ENCODE results near the gene GARIN5B.
"Not testable (repeated sequence)": the region's sequence is repeated elsewhere in the genome, so short reads cannot be mapped to it uniquely, and the experiment has no call there.

GARIN5B gene

DNA sequence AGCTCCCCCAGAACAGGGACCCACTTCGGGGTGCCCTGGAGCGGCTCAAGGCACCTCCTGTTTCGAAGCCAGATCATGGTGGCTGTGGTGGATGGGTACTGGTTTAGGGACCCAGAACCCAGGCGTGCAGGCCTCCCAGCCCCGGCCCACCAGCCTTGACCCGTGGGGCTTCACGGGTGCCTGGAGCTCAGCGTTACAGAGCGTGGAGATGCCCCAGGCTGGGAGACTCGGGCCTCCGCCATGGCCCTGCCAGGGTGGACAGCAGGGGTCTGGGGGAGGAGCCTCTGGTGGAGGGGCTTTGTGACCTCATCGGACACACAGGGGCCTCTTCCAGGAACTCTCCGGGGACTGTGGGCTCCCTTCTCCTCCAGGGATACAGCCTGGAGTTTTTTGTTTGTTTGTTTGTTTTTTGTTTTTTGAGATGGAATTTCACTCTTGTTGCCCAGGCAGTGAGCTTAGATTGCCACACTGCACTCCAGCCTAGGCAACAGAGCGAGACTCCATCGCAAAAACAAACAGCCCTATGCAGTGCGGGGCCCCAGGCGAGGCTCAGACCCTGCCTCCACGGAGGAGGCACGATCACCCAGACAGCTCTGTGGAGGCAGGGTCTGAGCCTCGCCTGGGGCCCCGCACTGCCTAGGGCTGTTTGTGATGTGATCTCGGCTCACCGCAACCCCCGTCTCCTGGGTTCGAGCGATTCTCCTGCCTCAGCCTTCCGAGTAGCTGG is at the start of gene GARIN5B:
Gene GARIN5B, minus strand, starts transcription at position 271 of the 727 bp plus-strand sequence. Its CDS starts 194 bp downstream, at position 77.
- no peak for DNase-seq (ENCODE audit: low spot score)

DNA sequence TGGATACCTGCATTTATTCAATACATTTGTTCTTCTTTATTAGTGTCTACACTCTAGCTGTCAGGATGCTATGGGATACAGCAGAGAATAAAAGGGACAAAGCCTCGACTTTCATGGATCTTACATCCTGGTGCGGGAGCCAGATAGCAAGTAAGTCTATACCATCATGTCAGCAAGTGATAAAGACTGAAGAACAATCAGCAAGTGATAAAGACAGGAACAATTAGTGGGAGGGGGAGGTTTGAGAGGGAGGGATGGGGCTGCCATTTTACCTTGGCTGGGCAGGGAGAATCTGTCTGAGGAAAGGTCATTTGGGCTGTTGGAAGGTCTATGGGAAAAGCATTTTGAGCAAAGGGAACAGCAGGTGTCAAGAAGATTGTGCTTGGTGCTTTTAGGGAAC is 47.1 kb upstream of the GARIN5B start:
- DNase-seq (ENCODE audit: low spot score) = no peak

DNA sequence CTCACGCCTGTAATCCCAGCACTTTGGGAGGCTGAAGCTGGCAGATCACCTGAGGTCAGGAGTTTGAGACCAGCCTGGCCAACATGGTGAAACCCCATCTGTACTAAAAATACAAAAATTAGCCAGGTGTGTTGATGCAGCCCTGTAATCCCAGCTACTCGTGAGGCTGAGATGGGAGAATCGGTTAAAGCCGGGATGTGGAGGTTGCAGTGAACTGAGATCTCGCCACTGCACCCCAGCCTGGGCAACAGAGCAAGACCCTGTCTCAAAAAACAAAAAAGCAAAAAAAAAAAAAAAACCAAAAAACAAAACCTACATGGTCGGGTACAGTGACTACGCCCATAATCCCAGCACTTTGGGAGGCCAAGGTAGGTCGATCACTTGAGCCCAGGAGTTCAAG is 46.1 kb upstream of the GARIN5B start:
- not testable (repeated sequence) for DNase-seq (ENCODE audit: low spot score)

DNA sequence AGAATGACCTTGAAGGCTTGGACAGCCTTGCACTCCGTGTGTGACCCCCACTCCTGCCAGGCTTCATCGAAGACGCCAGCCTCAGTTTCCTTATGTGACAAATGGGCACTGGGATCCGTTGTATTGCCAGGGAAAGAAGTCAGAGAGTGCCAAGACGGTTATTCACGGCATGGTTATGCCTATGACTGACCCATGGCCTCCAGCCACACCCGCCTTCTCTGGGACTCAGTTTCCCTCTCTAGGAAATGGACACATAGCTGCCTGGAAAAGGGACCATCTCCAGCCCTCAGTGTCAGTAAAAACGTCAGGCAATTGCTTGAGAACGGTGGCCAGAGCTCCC is 45.4 kb upstream of the GARIN5B start:
- DNase-seq (ENCODE audit: low spot score) = no peak

DNA sequence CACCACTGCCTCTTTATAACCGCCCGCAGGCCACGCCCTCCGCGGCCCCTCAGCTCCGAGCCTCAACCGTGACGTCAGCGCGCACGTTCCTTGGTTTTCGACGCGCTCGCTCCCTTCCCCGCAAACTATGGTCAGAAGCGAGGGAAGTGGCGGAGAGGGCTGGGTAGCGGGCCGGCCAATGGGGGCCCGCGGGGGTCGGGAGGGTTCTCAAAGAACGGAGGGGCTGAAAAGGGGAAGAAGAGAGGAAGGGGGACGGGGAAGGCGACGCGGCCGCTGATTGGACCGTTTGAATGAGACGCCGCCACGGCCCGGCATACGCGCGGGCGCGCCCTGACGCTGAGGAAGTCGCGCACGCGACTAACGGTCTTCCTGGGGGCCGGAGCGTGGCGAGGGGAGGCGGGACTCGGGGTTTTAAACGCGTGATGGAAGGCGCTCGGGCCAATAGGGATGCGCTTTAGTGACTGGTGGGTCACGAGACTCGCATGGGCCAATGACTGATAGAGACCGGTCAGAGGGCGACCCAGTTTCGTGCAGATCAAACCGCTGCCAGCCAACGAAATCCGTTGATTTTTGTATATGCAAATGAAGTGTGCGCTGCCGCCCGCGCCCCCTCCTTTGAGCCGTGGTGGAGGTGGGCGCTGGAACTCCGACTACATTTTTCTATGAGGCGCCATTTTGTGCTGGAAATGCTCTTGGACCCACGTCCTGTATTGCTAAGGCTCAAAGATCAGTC is 44.9 kb upstream of the GARIN5B start:
- DNase-seq (ENCODE audit: low spot score) = peak; percentile 100

DNA sequence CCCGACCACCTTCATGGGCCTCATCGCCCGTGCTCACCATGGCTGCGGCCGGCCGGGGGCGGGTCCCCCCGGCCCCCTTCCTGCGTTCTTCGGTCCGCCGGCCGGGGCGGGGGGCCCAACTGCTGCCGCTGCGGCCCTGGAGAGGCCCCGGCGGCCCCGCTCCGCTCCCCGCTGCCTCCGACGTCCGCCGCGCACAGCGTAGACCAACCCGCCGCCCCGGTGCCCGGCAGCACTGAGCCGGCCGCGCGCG is 44.4 kb upstream of the GARIN5B start, which contains the start of gene UBE2S:
Gene UBE2S, minus strand, starts transcription at position 239 of the 250 bp plus-strand sequence. Its CDS starts 199 bp downstream, at position 40.
- DNase-seq (ENCODE audit: low spot score) = not testable (repeated sequence)

DNA sequence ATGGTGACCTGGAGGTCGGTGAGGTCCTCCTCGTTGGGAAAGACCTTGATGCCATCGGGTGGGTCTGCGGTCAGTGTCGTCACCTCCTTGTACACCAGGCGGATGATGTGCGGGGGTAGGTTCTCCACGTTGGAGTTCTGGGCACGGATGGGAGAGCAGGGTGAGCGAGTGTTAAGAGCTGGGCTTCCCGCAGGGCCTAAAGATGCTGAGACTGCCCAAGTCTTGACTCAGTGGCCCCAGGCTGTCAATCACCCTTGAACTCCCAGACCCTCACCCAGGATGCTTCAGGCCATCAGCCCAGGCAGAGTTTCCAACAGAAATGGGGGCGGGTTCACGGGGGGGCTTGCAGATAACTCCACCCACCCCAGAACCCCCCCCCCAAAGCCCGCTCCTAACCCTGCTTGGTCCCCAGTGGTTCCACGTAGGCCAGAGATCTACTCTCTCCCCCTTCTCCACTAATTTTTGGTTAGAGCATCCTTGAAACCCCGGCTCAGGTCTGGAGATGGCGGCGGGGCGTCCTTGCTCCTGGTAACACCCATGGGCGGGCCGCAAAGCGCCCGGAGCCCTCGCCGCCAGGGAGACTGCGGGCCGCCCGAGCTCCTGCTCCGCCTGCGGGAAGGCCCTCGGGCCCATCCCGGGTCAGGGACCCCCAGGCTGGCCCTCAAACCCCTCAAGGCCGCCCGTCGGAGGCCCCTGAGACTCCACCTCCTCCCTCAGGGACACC is 43.9 kb upstream of the GARIN5B start:
- no peak for DNase-seq (ENCODE audit: low spot score)

DNA sequence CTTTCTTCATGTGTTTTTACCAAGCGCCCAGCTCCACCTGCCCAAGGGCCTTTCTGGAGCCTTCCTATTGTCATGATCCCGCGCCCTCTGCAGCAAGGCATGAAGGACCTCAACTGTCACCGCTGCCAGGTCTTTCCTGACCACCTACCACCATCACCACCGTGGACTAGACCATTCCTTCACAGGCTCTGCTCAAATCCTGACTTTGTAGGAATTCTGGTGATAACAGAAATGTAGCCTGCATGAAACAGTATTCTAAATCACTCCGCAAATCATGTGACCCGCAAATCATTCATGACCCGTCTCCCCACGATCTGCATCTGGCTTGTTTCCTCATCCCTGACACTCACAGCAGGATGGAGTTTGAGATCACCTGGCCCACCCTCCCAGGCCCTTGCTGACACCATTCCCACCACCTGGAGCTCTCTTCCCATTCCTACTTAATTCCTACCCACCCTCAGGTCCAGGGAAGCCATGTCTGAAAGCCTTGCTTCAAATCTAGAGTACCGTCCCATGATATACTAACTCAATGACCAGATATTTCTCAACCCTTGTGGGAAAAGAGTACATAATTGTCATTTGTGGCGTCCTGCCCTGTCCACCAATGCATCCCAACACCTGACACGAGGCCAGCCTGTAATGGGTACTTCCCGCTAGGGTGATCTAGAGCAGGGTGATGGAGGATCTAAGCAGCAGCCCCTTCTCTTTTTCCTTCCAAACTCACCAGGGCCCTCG is 43.2 kb upstream of the GARIN5B start:
- no peak for DNase-seq (ENCODE audit: low spot score)

DNA sequence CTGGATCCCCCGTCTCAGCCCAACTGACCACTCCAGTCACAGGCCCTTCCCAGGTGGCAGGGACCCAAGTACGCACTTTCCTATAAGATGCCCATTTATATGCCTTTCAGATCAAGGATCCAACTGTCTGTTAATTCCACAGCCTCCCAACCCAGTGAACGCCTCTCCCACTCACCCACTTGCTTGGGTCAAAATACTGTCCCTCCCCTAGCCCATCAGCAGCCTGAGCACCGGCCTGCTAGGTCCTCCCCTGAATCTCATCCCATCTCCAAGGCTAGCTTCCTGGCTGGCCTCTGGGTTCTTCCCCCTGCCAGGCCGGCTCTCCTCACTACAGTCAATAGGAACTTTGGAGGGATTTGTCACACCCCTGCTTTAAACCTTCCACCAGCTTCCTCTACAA is 42.6 kb upstream of the GARIN5B start:
- no peak for DNase-seq (ENCODE audit: low spot score)

DNA sequence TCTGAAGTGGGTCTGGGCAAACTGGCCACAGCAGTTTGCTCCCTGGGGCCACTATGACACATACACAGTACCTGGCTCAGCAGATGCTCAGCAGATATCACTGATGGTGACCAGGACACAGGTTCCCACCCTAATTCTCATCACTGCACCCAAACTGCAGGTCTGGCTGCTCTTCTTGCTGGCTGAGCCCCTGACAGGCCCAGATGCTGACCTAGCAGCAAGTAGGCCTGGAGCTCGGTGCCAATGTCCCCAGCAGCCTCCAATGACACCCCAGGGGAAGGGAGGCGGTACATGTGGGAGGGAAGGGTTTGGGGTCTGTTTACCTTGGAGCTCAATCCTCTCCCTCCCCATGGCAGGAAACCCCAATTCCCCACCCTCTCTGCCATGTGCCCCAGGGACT is 39.4 kb upstream of the GARIN5B start:
- no peak for DNase-seq (ENCODE audit: low spot score)

DNA sequence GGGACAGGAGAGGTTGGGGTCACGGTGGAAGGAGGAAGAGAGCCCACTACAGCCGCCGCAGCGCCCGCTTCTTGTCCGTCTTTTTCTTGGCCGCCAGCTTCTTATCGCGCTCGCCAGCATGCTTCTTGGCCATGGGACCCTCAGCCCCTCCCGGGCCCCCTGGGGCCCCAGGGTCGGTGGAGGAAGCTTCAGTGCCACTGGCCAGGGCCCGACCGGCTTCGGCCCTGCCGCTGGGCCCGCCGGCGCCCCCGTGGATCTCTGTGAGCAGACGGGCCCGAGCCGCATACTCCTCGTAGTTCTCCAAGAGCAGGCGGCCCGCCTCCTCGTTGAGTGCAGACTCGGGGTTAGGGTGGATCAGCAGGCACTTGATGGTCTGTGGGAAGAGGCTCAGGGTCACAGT is 38.3 kb upstream of the GARIN5B start:
- not testable (repeated sequence) for DNase-seq (ENCODE audit: low spot score)

DNA sequence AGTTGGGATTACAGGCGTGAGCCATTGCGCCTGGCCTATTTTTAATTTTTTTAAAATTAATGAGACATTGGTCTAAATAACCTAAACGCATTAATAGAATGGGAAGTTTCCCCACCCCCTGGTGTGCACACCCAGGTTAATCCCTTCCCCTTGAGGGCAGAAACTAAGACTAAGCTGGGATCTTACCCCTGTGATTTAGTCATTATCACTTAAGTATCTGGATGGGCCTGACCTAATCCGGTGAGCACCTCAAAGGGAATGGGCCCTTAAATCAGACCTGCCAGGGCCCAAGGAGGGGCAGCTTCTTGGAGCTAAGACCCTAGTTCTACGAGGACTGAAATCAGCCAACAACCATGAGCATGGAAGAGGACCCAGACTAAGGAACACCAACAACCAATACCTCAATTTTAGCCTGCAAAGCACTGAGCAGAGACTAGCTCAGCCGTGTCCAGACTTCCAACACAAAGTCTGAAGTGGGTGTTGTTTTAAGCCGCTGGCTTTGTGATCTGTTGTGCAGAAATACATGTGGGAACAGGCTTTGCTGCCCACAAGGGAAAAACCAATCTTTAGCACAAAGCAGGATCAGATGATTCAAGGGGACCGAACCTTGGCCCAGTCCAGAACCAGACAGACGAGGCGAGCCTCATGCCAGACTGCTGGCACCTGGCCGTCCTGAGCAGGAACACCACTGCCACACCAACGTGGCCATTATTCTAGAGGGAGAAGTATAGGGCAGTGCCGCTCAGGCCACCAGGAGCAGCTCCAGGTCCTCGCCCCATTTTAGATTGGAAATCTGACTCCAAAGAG is 37.4 kb upstream of the GARIN5B start:
- no peak for DNase-seq (ENCODE audit: low spot score)

DNA sequence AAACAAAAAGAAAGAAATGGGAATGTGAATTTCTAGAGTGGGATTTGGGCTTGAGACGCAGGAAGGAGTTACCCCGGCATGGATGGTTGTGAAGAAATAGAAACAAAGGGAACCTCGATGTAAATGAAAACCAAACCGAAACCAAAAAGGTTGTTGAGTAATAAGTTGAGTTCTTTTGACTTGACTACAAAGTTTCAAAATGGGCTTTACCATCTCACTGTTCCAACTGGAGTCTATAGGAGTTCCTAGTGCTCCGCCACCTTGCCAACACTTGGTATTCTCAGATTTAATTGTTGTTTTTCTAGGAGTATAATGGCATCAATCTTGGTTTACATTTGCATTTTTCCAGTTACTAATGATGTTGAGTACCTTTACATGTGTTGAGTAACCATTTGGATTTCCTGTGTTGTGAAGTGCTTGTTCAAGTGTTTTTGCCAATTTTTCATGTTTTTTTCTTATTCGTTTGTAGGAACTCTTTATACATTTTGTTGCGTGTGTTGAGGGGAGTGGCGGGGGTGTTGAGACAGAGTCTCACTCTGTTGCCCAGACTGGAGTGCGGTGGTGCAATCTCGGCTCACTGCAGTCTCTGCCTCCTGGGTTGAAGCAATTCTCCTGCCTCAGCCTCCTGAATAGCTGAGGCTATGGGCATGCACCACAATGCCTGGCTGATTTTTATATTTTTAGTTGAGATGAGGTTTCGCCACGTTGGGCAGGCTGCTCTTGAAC is 35.3 kb upstream of the GARIN5B start:
- no peak for DNase-seq (ENCODE audit: low spot score)

DNA sequence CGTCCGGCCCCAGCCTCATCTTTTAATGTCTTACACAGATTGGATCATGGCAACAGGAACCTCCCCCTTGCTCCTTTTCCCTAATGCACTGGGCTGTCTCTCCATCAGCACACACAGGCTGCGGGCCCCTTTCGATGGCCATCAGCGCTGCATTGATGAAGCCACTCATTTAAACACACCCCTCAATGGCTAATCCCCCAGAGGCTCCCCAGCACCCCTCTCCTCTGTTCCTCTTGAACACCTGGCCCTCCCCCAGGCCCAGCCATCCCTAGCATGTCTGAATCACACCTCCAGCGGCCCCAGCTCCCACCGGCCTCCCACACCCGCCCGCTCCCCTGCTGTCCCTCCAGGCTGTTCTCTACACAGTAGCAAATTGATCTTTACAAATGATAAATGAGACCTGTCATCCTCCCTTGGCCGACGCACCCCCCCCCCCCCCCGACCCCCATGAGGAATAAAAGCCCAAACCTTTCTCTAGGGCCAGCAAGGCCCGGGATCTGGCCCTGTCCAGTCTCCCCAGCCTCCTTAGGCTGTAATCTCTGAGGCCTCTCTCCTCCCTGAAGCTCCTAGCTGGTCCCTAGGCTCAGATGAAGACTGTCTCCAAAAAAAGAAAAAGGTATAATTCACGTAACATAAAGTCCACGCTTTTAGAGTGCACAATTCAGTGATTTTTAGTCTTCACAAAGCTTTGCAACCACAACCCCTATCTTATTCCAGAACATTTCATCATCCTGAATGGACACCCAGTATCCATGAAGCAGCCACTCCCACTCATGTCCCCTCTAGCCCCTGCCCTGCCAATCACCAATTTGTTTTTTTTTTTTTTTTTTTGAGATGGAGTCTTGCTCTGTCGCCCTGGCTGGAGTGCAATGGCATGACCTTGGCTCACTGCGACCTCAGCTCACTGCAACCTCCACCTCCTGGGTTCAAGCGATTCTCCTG is 30.0 kb upstream of the GARIN5B start:
- DNase-seq (ENCODE audit: low spot score) = no peak

DNA sequence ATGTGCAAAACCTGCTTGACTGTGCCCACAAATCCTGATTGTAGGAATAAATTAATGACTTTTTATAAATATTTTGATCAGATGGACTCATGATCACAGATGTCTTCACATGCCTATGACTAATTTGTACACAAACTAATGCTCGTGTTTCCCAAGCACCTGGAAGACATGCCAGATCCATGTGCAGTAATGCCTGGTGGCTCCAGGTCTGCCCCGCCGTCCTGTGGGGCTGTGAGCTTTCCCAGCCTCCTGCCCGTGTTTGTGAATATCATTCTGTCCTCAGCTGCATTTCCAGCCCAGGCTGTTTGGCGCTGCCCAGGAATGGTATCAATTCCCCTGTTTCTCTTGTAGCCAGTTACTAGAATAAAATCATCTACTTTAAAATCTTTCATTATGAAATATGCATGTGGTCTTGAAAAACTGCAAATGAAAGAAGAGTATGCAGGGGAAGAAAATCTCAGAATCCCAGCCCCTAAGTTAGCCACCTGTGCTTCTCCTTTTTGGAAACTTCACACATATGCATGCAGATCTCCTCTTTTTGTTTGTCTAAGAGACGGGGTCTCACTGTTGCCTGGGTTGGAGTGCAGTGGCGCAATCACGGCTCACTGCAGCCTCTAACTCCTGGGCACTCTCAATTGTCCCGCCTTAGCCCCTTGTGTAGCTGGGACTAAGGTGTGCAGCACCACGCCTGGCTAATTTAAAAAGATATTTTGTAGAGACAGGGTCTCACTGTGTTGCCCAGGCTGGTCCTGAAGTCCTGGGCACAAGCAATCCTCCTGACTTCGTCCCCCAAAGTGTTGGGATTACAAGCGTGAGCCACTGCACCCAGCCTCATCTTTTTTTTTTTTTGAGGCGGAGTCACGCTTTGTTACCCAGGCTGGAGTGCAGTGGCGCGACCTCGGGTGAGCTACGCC is 28.9 kb upstream of the GARIN5B start:
- no peak for DNase-seq (ENCODE audit: low spot score)

DNA sequence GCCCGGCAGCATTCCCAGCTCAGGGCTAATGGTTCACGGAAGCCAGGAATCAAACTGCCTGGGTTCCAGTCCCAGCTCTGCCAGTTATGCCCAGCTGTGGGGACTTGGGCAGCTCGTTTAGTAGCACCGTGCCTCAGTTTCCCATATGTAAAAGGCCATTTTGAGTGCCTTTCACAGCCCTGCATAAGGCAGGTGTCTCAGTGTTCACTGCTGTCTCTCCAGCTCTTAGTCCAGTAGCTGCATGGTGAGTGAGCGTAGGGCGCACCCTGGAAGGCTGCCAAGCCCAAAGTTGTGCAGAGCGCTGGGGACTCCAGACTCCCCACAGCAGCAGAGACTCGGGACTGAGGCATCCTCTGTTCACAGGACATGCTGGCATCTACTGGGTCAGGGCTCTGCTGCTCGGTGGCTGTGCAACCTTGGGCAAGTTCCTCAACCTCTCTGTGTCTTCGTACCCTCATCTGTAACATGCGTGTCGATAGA is 28.2 kb upstream of the GARIN5B start:
- DNase-seq (ENCODE audit: low spot score) = no peak

DNA sequence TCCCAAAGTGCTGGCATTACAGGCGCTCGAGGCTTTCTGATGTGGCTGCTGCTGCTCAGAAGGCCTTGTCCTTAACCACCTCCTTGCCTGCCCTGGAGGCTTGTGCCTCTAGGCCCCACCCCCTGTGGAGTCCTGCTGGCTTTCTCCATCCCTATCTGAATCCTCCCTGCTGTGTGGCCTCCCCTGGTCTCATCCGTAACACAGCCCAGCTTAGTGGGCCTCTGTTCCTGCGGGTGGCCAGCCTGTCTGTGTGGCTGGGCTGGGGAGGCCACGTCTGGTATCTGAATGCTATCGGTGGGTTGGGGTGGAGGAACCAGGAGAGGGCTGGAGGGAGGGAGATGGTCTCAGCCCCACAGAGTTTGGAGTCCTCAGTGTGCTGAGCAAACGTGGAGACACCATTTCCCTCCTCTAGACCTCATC is 27.4 kb upstream of the GARIN5B start:
- no peak for DNase-seq (ENCODE audit: low spot score)

Data from HuH-7 (cell line).